Hair follicle dermal papilla cell (primary cell): ENCODE measurements around the gene RAET1E. TPM values are rescaled to one million over a fixed set of nuclear protein-coding genes. Genes with fewer than 3 reads are reported as not detected.

Experiments
- total RNA-seq: library from RNA; depleted of rRNA; stranded (reverse); fragments of >200 nt; gene quantifications from 2 replicates; pipeline ENCODE4 v1.2.3, GENCODE V29; 2012

The RAET1E gene
- 0.49 TPM in 1 of 2 replicates, not detected in the other for total RNA-seq

DNA sequence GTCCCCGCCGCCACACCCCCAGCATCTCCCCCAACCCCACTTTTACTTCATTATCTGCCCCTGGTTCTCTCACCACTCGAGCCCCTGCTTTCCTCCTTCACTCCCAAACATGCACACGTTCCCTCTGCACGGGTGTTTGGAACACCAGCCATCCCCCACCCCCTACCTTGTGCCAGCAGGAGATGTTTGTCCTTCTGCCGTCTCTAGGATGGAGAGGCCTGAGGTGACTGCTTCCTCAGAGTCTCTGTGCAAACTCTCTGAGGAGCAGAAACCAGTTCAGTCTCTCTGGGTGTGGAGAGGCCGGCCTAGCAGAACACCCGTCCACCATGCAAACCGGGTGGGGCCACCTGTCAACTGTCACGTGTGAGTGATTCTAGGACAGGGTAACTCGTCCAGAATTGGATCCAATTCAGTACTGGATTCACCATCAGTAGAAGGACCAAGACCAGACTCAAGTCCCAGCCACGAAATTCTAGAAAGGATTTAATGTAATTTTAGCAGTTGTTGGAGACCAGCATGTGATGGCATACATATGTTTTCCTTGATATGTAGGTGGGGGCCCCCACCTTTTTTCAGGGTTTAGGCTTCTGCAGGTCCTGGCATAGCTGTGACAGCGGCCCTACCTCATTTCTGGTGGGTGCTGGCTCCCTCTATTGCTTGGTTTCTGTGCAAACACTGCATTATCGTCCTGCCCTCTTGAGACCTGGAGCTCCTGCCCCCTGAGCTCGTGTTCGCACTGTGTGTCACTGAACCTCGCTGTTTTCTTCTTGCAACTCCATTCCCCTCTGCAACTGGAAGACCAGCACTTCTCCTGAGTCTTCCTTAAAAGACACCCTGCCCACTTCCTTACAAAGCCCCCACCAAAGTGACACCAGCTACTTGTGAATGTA lies at the start of gene RAET1E:
RAET1E (minus strand) TSS at position 259 of the 890 bp plus-strand sequence. CDS start 7,212 bp downstream, outside the sequence.

GRCh38 chr6:149941583-149942460 lies 43.9 kb upstream of the RAET1E start, which contains the start of gene ULBP2:
Gene ULBP2 (plus strand): TSS chr6:149942014. CDS start chr6:149942073, 59 bp downstream.

DNA sequence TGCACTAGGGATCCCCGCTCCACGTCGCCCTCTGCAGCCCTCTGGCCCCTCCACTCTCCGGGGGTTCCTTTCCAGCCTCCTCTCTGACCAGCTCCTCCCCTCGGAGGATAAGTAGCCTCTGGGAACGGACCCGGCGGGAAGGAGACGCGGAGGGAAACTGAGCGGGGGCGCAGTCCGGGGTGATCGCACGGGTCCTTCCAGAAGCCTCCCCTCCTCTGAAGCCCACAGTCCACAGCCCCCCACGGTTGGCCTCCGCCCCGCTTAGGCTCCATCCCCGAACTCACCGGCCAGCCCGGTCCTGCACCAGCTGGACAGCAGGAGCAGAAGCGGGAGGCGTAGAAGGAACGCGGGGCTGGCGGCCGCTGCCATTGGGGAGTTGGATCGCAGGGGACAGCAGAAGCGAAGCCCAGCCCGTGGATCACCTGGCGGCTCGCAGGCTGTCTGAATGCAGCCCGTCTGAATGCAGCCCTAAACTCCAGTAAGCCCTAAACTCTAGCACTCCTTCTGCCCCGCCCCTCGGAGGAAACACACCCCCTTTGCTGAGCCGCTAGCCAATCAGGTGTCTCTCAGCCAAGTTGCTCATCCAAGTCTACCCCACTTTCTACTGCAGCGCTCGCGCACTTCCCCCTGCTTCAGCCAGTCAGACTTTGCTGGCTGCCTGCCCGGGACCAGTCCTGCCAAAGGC lies 24.9 kb upstream of the RAET1E start, which contains the start of gene RAET1G:
RAET1G (minus strand) TSS at position 480 of the 685 bp plus-strand sequence; CDS start at position 369, 111 bp downstream.

DNA sequence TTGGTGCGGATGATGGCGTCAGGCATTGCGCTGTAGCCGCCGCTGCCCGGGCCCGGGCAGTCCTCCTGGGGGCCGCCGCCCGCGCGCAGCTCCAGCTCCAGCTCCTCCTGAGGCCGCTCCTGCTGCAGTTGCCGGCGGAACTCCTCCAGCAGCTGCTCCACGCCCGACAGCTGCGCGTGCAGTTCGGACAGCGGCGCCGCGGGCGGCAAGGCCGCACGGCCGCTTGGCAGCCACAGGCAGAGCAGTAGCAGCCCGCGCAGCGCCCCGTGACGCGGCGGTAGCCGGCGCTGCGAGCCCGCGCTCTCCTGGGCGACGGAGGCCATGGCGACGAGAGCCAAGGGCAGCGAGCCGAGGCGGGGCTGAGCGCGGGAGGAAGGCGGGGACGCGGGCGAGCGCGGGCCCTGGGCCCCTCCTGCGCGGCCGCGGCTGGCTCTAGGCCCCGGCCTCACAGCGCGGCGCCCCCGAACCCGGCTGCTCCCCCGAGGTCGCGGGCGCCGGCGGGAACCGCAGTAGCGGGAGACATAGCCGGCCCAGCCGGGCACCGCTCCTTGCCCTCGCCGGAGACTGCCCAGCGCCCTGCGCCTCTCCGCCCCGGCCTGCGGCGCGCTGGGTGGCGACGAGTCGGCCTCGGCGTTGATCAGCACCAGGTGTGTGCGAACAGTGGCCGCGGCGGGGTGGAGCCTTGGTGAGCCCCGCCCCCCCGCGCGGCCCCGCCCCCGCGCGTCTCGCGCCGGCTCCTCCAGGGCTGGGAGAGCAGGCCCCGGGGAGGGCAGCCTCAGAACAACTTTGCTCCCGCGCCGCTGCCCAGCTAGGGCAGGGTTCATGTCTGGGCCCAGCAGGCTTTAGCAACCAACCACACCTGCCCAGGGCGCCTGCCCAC lies 34.0 kb downstream of the RAET1E start, which contains the start of gene LRP11:
LRP11 (minus strand) TSS at position 662 of the 880 bp plus-strand sequence; CDS start at position 323, 339 bp downstream.

Other genes starting within 250 kb of the RAET1E start
- gene KATNA1, start 249.4 kb downstream of the RAET1E start, total RNA-seq: 28.3 and 29.5 TPM in 2 replicates
- 30.4 and 34.1 TPM in 2 replicates for gene LATS1, start 180.0 kb downstream of the RAET1E start, total RNA-seq
- 23.4 and 35.1 TPM in 2 replicates for gene NUP43, start 151.6 kb downstream of the RAET1E start, total RNA-seq
- gene PCMT1, start 148.4 kb downstream of the RAET1E start, total RNA-seq: 90.4 and 110 TPM in 2 replicates
- gene LRP11, start 33.8 kb downstream of the RAET1E start, total RNA-seq: 96.8 and 137 TPM in 2 replicates
- gene RAET1G, start 25.0 kb upstream of the RAET1E start, total RNA-seq: 1.3 and 1.9 TPM in 2 replicates
- 2.1 and 3.1 TPM in 2 replicates for gene ULBP2, start 43.9 kb upstream of the RAET1E start, total RNA-seq
- gene ULBP1, start 65.8 kb upstream of the RAET1E start, total RNA-seq: 0.61 and 1.1 TPM in 2 replicates
- gene RAET1L, start 127.4 kb upstream of the RAET1E start, total RNA-seq: not detected in 2 replicates
- 18.0 and 18.8 TPM in 2 replicates for gene ULBP3, start 171.0 kb upstream of the RAET1E start, total RNA-seq
- 0.16 TPM in 1 of 2 replicates, not detected in the other for gene PPP1R14C, start 244.9 kb upstream of the RAET1E start, total RNA-seq